Heart left ventricle (tissue), 16 donors: ENCODE results near the gene PLEKHA6. TPM values are rescaled to one million over a fixed set of nuclear protein-coding genes. Genes with fewer than 3 reads are reported as not detected.

ENCODE experiments used
- ATAC-seq, 4 donors: fragments of 200-7000 bp; cut with Tn5 transposase; one replicate each; pipeline ENCODE4 v1.9.1; 2020 to 2022; ENCODE audit warnings: moderate library complexity in 4 of 4, mild to moderate bottlenecking in 3 of 4, moderate number of reproducible peaks in 1 of 4
- DNase-seq, 5 donors: peaks; one replicate each; pipeline ENCODE4 v3.0.0-alpha.2; 2020
- H3K27ac ChIP-seq, 12 donors: fragments of 200-600 bp; sonication (generic) in 4 of 12; one replicate each; pipeline versions ENCODE4 v1.5.0 to v1.8.0; 2016 to 2022; ENCODE audit warnings: mild to moderate bottlenecking in 2 of 12
- H3K27me3 ChIP-seq, 9 donors: fragments of 200-600 bp; sonication (generic) in 2 of 9; one replicate each; pipeline versions ENCODE4 v1.5.1 to v1.8.0; 2016 to 2022; ENCODE audit warnings: mild to moderate bottlenecking in 3 of 9
- H3K36me3 ChIP-seq, 9 donors: fragments of 200-600 bp; sonication (generic) in 2 of 9; one replicate each; pipeline versions ENCODE4 v1.5.0 to v1.8.0; 2018 to 2022; ENCODE audit warnings: mild to moderate bottlenecking in 2 of 9
- H3K4me1 ChIP-seq, 12 donors: fragments of 200-600 bp; sonication (generic) in 4 of 12; one replicate each; pipeline versions ENCODE4 v1.5.0 to v1.8.0; 2016 to 2022; ENCODE audit warnings: mild to moderate bottlenecking in 3 of 12
- H3K4me3 ChIP-seq, 12 donors: fragments of 200-600 bp; sonication (generic) in 4 of 12; one replicate each; pipeline versions ENCODE4 v1.5.0 to v1.8.0; 2017 to 2022; ENCODE audit warnings: mild to moderate bottlenecking in 9 of 12, moderate library complexity in 4 of 12
- H3K9me3 ChIP-seq, 12 donors: fragments of 200-600 bp; sonication (generic) in 4 of 12; one replicate each; pipeline versions ENCODE4 v1.5.0 to v1.8.0; 2016 to 2022; ENCODE audit warnings: mild to moderate bottlenecking in 1 of 12
- CTCF ChIP-seq, 12 donors: fragments of 200-600 bp; sonication (generic) in 4 of 12; IDR thresholded peaks; one replicate each; pipeline versions ENCODE4 v1.5.0 to v1.8.0; 2018 to 2022; ENCODE audit warnings: antibody characterized with exemption in 12 of 12, mild to moderate bottlenecking in 5 of 12
- POLR2A ChIP-seq, 2 donors: fragments of 450-650 bp; IDR thresholded peaks; one replicate each; pipeline ENCODE4 v1.6.1; 2017; ENCODE audit warnings: antibody characterized with exemption in 2 of 2, mild to moderate bottlenecking in 2 of 2, moderate library complexity in 2 of 2
- WGBS, 4 donors: extraction: QIAGEN DNeasy Blood & Tissue Kit in 2 of 4; methylation state at CpG; one replicate each; pipeline versions ENCODE4 v1.1.5 to v1.1.7; 2013 to 2018; 5-methylcytosine and 5-hydroxymethylcytosine counted together
- intact Hi-C, 10 donors: fragments of 100-400 bp; cut with DNase I; formaldehyde crosslinking; loops; one replicate each; pipeline versions ENCODE4 v1.11.1 to v1.14.2; 2022
- polyA plus RNA-seq, 2 donors: library from polyadenylated mRNA; stranded (reverse); fragments of 200-250 nt; gene quantifications; one replicate each; pipeline ENCODE4 v1.2.3, GENCODE V29; 2013
- total RNA-seq, 9 donors: library from RNA; depleted of rRNA in 2 of 9; stranded (reverse); fragments of >200 nt in 2 of 9; fragmentation: NEBNext Ultra II Directional in 3 of 9; extraction: Animal tissue kit (Norgen Biotek cat#: 25700) in 3 of 9; gene quantifications; one replicate each; pipeline versions ENCODE4 v1.1.0 to v1.2.4, GENCODE V29; 2016 to 2023
- donor health status: ischemic (EF 13 %, LVEDD 7.1; RV severe dilation, severe dysfunction).
- donor health status: healthy with polysubstance abuse.
- donor health status: DM: no; HTN: yes; CAD: no.
- donor health status: DM: no; HTN: no; CAD: no.
- donor health status: ischemic (EF 25% LVEDD 6.9; RV normal size, moderate dysfunction).
- donor health status: ischemic (EF 25% LVEDD 5.7; RV mildly dilated, moderate dysfunction).
- donor health status: healthy.
- donor health status: DM: yes; HTN: yes; CAD: no.
- donor health status: ischemic (EF 35%, LVEDD 5.7; RV mildly dilated, moderate dysfunction).
- donor health status: nonischemic (EF 11% LVEDD 7.7; RV severe dilation, severe dysfunction).
- donor health status: DM: yes; HTN: yes; CAD: no.
- donor health status: PGD.
- donor health status: ischemic (EF 29% LVEDD 5.4; RV normal size, mild dysfunction).
- donor health status: nonischemic (EF 23%, LVEDD 6.1; RV moderate dilation, normal function).

PLEKHA6 gene
- total and polyA plus RNA-seq, 11 donors = 5.2 to 33.2 (median 18.9) TPM

- WGBS, 4 donors = 55 to 68% (median 60%) methylated on average over 7 of the region's 7 CpGs
- ATAC-seq (peak; percentile 50 to 74 (median 60)), DNase-seq (peak in 3 of 5 donors; percentile 47 to 69 (median 56))
- no peak for TF ChIP-seq CTCF (IDR thresholded peaks at IDR 0.05)
- TF ChIP-seq POLR2A (IDR thresholded peaks at IDR 0.05) = no peak
- Histone ChIP-seq H3K36me3 (no peaks in the 10 kb centered on the region), H3K4me3 (no peak overlapping the region), H3K4me1 (peaks cover 3 to 63% (median 28%) of the 10 kb centered on the region in 12 donors), H3K9me3 (no peaks in the 10 kb centered on the region), H3K27me3 (no peaks in the 10 kb centered on the region), H3K27ac (peak overlapping the region; percentile 30 to 91 (median 54))
- intact Hi-C loops = loop anchor here in 1 of 10 donors (10.0 kb wide), 1 partner anchor 51 kb away; no protein-coding TSS in a partner anchor
Observed at GRCh38 chr1:204293605-204294337, 66.0 kb downstream of the PLEKHA6 start.

GRCh38 chr1:204292740-204293139, 67.0 kb downstream of the PLEKHA6 start:
- intact Hi-C loops = loop anchor here in 1 of 10 donors (10.0 kb wide), 1 partner anchor 52 kb away; no protein-coding TSS in a partner anchor
- H3K27ac ChIP-seq = peak overlapping the region; percentile 12 to 91 (median 55)

GRCh38 chr1:204289280-204289679, 70.4 kb downstream of the PLEKHA6 start:
- TF ChIP-seq CTCF (IDR thresholded peaks at IDR 0.05) = no peak
- TF ChIP-seq POLR2A (IDR thresholded peaks at IDR 0.05) = no peak
- Histone ChIP-seq H3K27ac (peak overlapping the region in 11 of 12 donors; percentile 11 to 86 (median 81)), H3K27me3 (no peaks in the 10 kb centered on the region), H3K4me1 (peaks cover 9 to 73% (median 46%) of the 10 kb centered on the region in 12 donors), H3K4me3 (peak overlapping the region in 6 of 12 donors; percentile 41 to 53 (median 49)), H3K9me3 (no peaks in the 10 kb centered on the region), H3K36me3 (no peaks in the 10 kb centered on the region)
- intact Hi-C loops = no loop called here
- peak; percentile 7 to 61 (median 18) for ATAC-seq
- WGBS, 4 donors = 21 to 39% (median 27%) methylated on average over 4 of the region's 4 CpGs
- DNase-seq = peak in 3 of 5 donors; percentile 33 to 65 (median 43)

More at GRCh38 chr1:204292740-204293139, 67.0 kb downstream of the PLEKHA6 start:
- H3K9me3 ChIP-seq = no peaks in the 10 kb centered on the region
- DNase-seq = peak in 2 of 5 donors; percentile 51 to 57
- H3K27me3 ChIP-seq = no peaks in the 10 kb centered on the region
- TF ChIP-seq POLR2A (IDR thresholded peaks at IDR 0.05) (no peak), CTCF (IDR thresholded peaks at IDR 0.05) (no peak)
- H3K36me3 ChIP-seq = no peaks in the 10 kb centered on the region
- ATAC-seq = peak in 2 of 4 donors; percentile 12 to 40
- H3K4me1 ChIP-seq = peaks cover 9 to 70% (median 38%) of the 10 kb centered on the region in 12 donors
- WGBS, 4 donors = 47 to 61% (median 57%) methylated on average over 5 of the region's 5 CpGs
- H3K4me3 ChIP-seq = no peak overlapping the region

GRCh38 chr1:204288021-204288588, 71.6 kb downstream of the PLEKHA6 start:
- H3K9me3 ChIP-seq = no peaks in the 10 kb centered on the region
- no peaks in the 10 kb centered on the region for H3K27me3 ChIP-seq
- WGBS, 4 donors = 16 to 35% (median 33%) methylated on average over 6 to 8 of the region's 8 CpGs
- H3K27ac ChIP-seq = peak overlapping the region; percentile 11 to 91 (median 82)
- no peaks in the 10 kb centered on the region for H3K36me3 ChIP-seq
- H3K4me3 ChIP-seq = peak overlapping the region; percentile 8 to 53 (median 43)
- TF ChIP-seq POLR2A (IDR thresholded peaks at IDR 0.05) = no peak
- ATAC-seq (peak; percentile 8 to 49 (median 45)), DNase-seq (peak; percentile 74 to 92 (median 80))
- intact Hi-C loops = no loop called here
- peaks cover 9 to 75% (median 52%) of the 10 kb centered on the region in 12 donors for H3K4me1 ChIP-seq
